ENCODE measurements around the gene FAHD2A.
"Not testable (repeated sequence)": the region's sequence is repeated elsewhere in the genome, so short reads cannot be mapped to it uniquely, and the experiment has no call there.

Gene FAHD2A

GRCh38 chr2:95376311-95377215 lies 25.9 kb upstream of the FAHD2A start:
- DNase-seq (ENCODE audit: low read depth), result no peak

GRCh38 chr2:95377216-95378123 lies 25.0 kb upstream of the FAHD2A start:
- no peak for DNase-seq (ENCODE audit: low read depth)

- DNase-seq (ENCODE audit: low read depth), result not testable (repeated sequence)
Observed at GRCh38 chr2:95378281-95378680, 24.2 kb upstream of the FAHD2A start.

- DNase-seq (ENCODE audit: low read depth), result no peak
Observed at GRCh38 chr2:95379371-95379831, 23.1 kb upstream of the FAHD2A start.

GRCh38 chr2:95380280-95380679 lies 22.2 kb upstream of the FAHD2A start:
- no peak for DNase-seq (ENCODE audit: low read depth)

GRCh38 chr2:95380731-95381130 lies 21.8 kb upstream of the FAHD2A start:
- DNase-seq (ENCODE audit: low read depth), result no peak

- no peak for DNase-seq (ENCODE audit: low read depth)
Observed at GRCh38 chr2:95381212-95382191, 21.0 kb upstream of the FAHD2A start.

GRCh38 chr2:95382192-95382591 lies 20.3 kb upstream of the FAHD2A start:
- no peak for DNase-seq (ENCODE audit: low read depth)

- no peak for DNase-seq (ENCODE audit: low read depth)
Observed at GRCh38 chr2:95382686-95383634, 19.5 kb upstream of the FAHD2A start.

GRCh38 chr2:95383635-95384027 lies 18.9 kb upstream of the FAHD2A start:
- no peak for DNase-seq (ENCODE audit: low read depth)

- peak; percentile 53 for DNase-seq (ENCODE audit: low read depth)
Observed at GRCh38 chr2:95384854-95385569, 17.5 kb upstream of the FAHD2A start.

- no peak for DNase-seq (ENCODE audit: low read depth)
Observed at GRCh38 chr2:95385570-95385984, 16.9 kb upstream of the FAHD2A start.

- no peak for DNase-seq (ENCODE audit: low read depth)
Observed at GRCh38 chr2:95386031-95386430, 16.5 kb upstream of the FAHD2A start.

GRCh38 chr2:95387358-95387757 lies 15.2 kb upstream of the FAHD2A start:
- no peak for DNase-seq (ENCODE audit: low read depth)

- no peak for DNase-seq (ENCODE audit: low read depth)
Observed at GRCh38 chr2:95388091-95388692, 14.3 kb upstream of the FAHD2A start.

- DNase-seq (ENCODE audit: low read depth), result no peak
Observed at GRCh38 chr2:95388856-95389244, 13.7 kb upstream of the FAHD2A start.

GRCh38 chr2:95389245-95390119 lies 13.0 kb upstream of the FAHD2A start:
- DNase-seq (ENCODE audit: low read depth), result peak; percentile 59

GRCh38 chr2:95390272-95390880 lies 12.1 kb upstream of the FAHD2A start:
- DNase-seq (ENCODE audit: low read depth), result no peak

Measured in fibroblast of gingiva (primary cell).